ENCODE measurements around the gene FHAD1. TPM values are rescaled to one million over a fixed set of nuclear protein-coding genes. Genes with fewer than 3 reads are reported as not detected.

The FHAD1 gene
- total RNA-seq, 1 donor from 2014 or later, result not detected

- no peak for DNase-seq (ENCODE audit: extremely low spot score, unreplicated experiment)
- Mint-ChIP-seq H3K4me1 (ENCODE audit: unreplicated experiment) (peaks cover 42% of the 10 kb centered on the region), H3K27ac (ENCODE audit: unreplicated experiment) (no peak overlapping the region), H3K27me3 (ENCODE audit: unreplicated experiment) (peaks cover 2% of the 10 kb centered on the region), H3K36me3 (ENCODE audit: unreplicated experiment) (no peaks in the 10 kb centered on the region), H3K9me3 (ENCODE audit: unreplicated experiment) (no peaks in the 10 kb centered on the region), H3K4me3 (ENCODE audit: unreplicated experiment) (no peak overlapping the region)
- TF ChIP-seq CTCF (IDR thresholded peaks at IDR 0.05), result no peak
Observed at GRCh38 chr1:15357612-15358207, 110.7 kb downstream of the FHAD1 start.

DNA sequence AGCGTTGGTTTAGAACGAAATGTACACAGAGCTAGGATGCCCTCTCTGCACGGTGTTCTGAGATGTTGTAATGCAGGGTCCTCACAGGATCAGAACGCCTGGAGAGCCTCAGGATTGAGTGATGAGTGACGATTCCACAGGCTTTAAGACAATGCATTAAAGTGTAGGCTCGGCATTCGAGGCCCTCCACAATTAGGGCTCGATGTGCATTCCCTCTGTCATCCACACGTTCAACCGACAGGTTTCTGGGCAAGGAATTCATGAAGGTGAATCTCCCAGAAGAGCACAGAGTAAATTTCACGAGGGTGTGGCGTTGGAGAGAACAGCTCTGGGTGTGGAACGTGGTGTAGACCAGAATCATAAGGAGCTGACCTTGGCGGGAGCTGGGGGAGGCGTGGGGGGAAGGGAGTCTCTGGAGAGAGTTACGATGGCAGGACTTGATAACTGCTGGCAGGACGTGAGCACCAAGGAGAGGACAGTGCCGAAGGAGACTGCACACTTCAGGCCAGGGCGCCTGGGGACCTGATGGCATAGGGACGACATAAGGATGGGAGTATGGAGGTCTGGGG, 111.6 kb downstream of the FHAD1 start:
- no peak for TF ChIP-seq CTCF (IDR thresholded peaks at IDR 0.05)
- no peak for DNase-seq (ENCODE audit: extremely low spot score, unreplicated experiment)
- Mint-ChIP-seq H3K4me1 (ENCODE audit: unreplicated experiment) (peaks cover 37% of the 10 kb centered on the region), H3K36me3 (ENCODE audit: unreplicated experiment) (no peaks in the 10 kb centered on the region), H3K27me3 (ENCODE audit: unreplicated experiment) (peaks cover 2% of the 10 kb centered on the region), H3K9me3 (ENCODE audit: unreplicated experiment) (no peaks in the 10 kb centered on the region), H3K4me3 (ENCODE audit: unreplicated experiment) (no peak overlapping the region), H3K27ac (ENCODE audit: unreplicated experiment) (no peak overlapping the region)

- no peak for DNase-seq (ENCODE audit: extremely low spot score, unreplicated experiment)
- Mint-ChIP-seq H3K27ac (ENCODE audit: unreplicated experiment) (no peak overlapping the region), H3K9me3 (ENCODE audit: unreplicated experiment) (no peaks in the 10 kb centered on the region), H3K36me3 (ENCODE audit: unreplicated experiment) (no peaks in the 10 kb centered on the region), H3K4me3 (ENCODE audit: unreplicated experiment) (no peak overlapping the region), H3K4me1 (ENCODE audit: unreplicated experiment) (peaks cover 20% of the 10 kb centered on the region), H3K27me3 (ENCODE audit: unreplicated experiment) (peaks cover 5% of the 10 kb centered on the region)
- no peak for TF ChIP-seq CTCF (IDR thresholded peaks at IDR 0.05)
Observed at GRCh38 chr1:15360700-15361099, 113.7 kb downstream of the FHAD1 start.

GRCh38 chr1:15362096-15362736, 115.2 kb downstream of the FHAD1 start:
- no peak for TF ChIP-seq CTCF (IDR thresholded peaks at IDR 0.05)
- Mint-ChIP-seq H3K4me3 (ENCODE audit: unreplicated experiment) (no peak overlapping the region), H3K27ac (ENCODE audit: unreplicated experiment) (no peak overlapping the region), H3K4me1 (ENCODE audit: unreplicated experiment) (peaks cover 5% of the 10 kb centered on the region), H3K9me3 (ENCODE audit: unreplicated experiment) (no peaks in the 10 kb centered on the region), H3K36me3 (ENCODE audit: unreplicated experiment) (no peaks in the 10 kb centered on the region), H3K27me3 (ENCODE audit: unreplicated experiment) (peaks cover 5% of the 10 kb centered on the region)
- DNase-seq (ENCODE audit: extremely low spot score, unreplicated experiment), result no peak

DNA sequence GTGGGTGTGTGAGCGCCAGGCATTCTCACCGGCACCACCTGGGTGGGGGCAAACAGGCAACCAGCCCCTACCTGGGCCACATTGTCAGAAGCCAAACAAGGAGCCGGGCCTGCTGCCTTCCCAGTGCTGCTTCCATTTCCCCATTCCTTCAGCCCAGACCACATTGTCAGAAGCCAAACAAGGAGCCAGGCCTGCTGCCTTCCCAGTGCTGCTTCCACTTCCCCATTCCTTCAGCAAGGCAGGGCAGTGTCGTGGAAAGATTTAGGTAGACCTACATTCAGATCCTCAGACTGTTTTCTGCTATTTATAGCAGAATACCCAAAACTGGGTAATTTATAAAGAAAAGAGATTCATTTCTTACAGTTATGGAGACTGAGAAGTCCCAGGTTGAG, 115.7 kb downstream of the FHAD1 start:
- no peak for DNase-seq (ENCODE audit: extremely low spot score, unreplicated experiment)
- TF ChIP-seq CTCF (IDR thresholded peaks at IDR 0.05), result no peak
- no peak overlapping the region for H3K27ac Mint-ChIP-seq (ENCODE audit: unreplicated experiment)
- H3K27me3 Mint-ChIP-seq (ENCODE audit: unreplicated experiment), result peaks cover 5% of the 10 kb centered on the region
- peaks cover under 1% of the 10 kb centered on the region for H3K4me1 Mint-ChIP-seq (ENCODE audit: unreplicated experiment)
- H3K9me3 Mint-ChIP-seq (ENCODE audit: unreplicated experiment), result no peaks in the 10 kb centered on the region
- H3K36me3 Mint-ChIP-seq (ENCODE audit: unreplicated experiment), result no peaks in the 10 kb centered on the region
- no peak overlapping the region for H3K4me3 Mint-ChIP-seq (ENCODE audit: unreplicated experiment)
